ENCODE measurements around the gene POLK. TPM values are rescaled to one million over a fixed set of nuclear protein-coding genes. Genes with fewer than 3 reads are reported as not detected.
"Not testable (repeated sequence)": the region's sequence is repeated elsewhere in the genome, so short reads cannot be mapped to it uniquely, and the experiment has no call there.

Gene POLK
- total RNA-seq, 1 experiment from 2014 or later, result 20.9 TPM

DNA sequence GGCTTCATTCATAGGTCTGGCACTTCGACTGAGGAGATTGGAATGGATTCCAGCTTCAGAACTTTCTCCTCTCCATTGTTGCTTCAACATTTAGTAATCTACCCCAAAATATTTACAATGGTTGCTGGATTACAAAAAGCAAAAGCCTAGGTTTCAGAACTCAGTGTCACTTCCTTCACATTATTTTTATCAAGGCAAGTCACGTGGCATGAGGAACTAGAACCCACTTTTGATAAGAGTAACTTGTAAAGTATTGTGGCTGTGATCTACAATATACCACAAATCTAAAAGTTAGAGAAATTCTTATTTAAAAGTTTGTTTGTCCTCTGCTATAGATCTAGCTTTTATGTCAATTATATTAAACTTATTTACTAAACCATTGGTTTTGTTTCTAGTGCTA, 59.9 kb downstream of the POLK start:
- TF ChIP-seq EZH2 (IDR thresholded peaks at IDR 0.05; ENCODE audit: low read depth), result no peak
- TF ChIP-seq, protein P1, sequence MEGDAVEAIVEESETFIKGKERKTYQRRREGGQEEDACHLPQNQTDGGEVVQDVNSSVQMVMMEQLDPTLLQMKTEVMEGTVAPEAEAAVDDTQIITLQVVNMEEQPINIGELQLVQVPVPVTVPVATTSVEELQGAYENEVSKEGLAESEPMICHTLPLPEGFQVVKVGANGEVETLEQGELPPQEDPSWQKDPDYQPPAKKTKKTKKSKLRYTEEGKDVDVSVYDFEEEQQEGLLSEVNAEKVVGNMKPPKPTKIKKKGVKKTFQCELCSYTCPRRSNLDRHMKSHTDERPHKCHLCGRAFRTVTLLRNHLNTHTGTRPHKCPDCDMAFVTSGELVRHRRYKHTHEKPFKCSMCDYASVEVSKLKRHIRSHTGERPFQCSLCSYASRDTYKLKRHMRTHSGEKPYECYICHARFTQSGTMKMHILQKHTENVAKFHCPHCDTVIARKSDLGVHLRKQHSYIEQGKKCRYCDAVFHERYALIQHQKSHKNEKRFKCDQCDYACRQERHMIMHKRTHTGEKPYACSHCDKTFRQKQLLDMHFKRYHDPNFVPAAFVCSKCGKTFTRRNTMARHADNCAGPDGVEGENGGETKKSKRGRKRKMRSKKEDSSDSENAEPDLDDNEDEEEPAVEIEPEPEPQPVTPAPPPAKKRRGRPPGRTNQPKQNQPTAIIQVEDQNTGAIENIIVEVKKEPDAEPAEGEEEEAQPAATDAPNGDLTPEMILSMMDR (conservative IDR thresholded peaks at IDR 0.05), result no peak
- BruUV-seq (replicated peaks), result no TSS peak
- POLR2A ChIA-PET (ENCODE audit: unreplicated experiment), result no interaction called here

GRCh38 chr5:75574791-75575190, 63.1 kb downstream of the POLK start:
- TF ChIP-seq, protein P1 (conservative IDR thresholded peaks at IDR 0.05), result no peak
- TF ChIP-seq EZH2 (IDR thresholded peaks at IDR 0.05; ENCODE audit: low read depth), result no peak
- ChIA-PET CTCF (no interaction called here), POLR2A (ENCODE audit: unreplicated experiment) (no interaction called here)
- Histone ChIP-seq H3K27ac (no peak overlapping the region), H2AFZ (no peak overlapping the region), H3K36me3 (ENCODE audit: low read depth) (no peaks in the 10 kb centered on the region), H4K20me1 (ENCODE audit: insufficient read depth) (no peaks in the 10 kb centered on the region), H3K4me2 (no peak overlapping the region), H3K9me2 (ENCODE audit: insufficient read depth) (no peaks in the 10 kb centered on the region), H3K79me2 (ENCODE audit: low read depth) (no peaks in the 10 kb centered on the region), H3F3A (ENCODE audit: insufficient read depth, low read depth) (0 out of 2 replicates have a peak, but pooled peaks cover 4% of the 10 kb centered on the region), H3K9me3 (ENCODE audit: insufficient read depth, low read depth) (no peaks in the 10 kb centered on the region), H3K4me1 (replicated peaks; ENCODE audit: insufficient read depth) (no peaks in the 10 kb centered on the region), H3K4me3 (no peak overlapping the region), H3K27me3 (ENCODE audit: insufficient read depth, low read depth) (no peaks in the 10 kb centered on the region)
- intact Hi-C loops (cut with micrococcal nuclease; ENCODE audit: unreplicated experiment), result no loop called here
- DNase-seq, result no peak
- BruUV-seq (replicated peaks), result no TSS peak

More for the DNA sequence above, 59.9 kb downstream of the POLK start:
- Histone ChIP-seq H3K4me3 (no peak overlapping the region), H3K27me3 (ENCODE audit: insufficient read depth, low read depth) (no peaks in the 10 kb centered on the region), H3K9me2 (ENCODE audit: insufficient read depth) (no peaks in the 10 kb centered on the region), H3K4me2 (no peak overlapping the region), H3F3A (ENCODE audit: insufficient read depth, low read depth) (peaks cover 13% of the 10 kb centered on the region; the same call in 1 of the 2 replicates), H3K36me3 (ENCODE audit: low read depth) (peaks cover 4% of the 10 kb centered on the region; the same call in 1 of the 2 replicates), H4K20me1 (ENCODE audit: insufficient read depth) (no peaks in the 10 kb centered on the region), H2AFZ (no peak overlapping the region), H3K27ac (no peak overlapping the region), H3K4me1 (replicated peaks; ENCODE audit: insufficient read depth) (peaks cover 17% of the 10 kb centered on the region), H3K79me2 (ENCODE audit: low read depth) (no peaks in the 10 kb centered on the region), H3K9me3 (ENCODE audit: insufficient read depth, low read depth) (no peaks in the 10 kb centered on the region)
- no peak for DNase-seq
- CTCF ChIA-PET, result no interaction called here
- intact Hi-C loops (cut with micrococcal nuclease; ENCODE audit: unreplicated experiment), result no loop called here

- H3K27ac ChIP-seq; H3K9me3 ChIP-seq (ENCODE audit: insufficient read depth, low read depth); POLR2A ChIA-PET (ENCODE audit: unreplicated experiment); DNase-seq; H3K9me2 ChIP-seq (ENCODE audit: insufficient read depth); intact Hi-C loops (cut with micrococcal nuclease; ENCODE audit: unreplicated experiment); H2AFZ ChIP-seq; H3K27me3 ChIP-seq (ENCODE audit: insufficient read depth, low read depth); CTCF ChIA-PET; H3F3A ChIP-seq (ENCODE audit: insufficient read depth, low read depth); H3K4me1 ChIP-seq (replicated peaks; ENCODE audit: insufficient read depth); H4K20me1 ChIP-seq (ENCODE audit: insufficient read depth); H3K36me3 ChIP-seq (ENCODE audit: low read depth); H3K4me2 ChIP-seq; H3K4me3 ChIP-seq; H3K79me2 ChIP-seq (ENCODE audit: low read depth); BruUV-seq (replicated peaks): not testable (repeated sequence)
These were observed 66.6 kb downstream of the POLK start for GRCh38 chr5:75578280-75578679.

DNA sequence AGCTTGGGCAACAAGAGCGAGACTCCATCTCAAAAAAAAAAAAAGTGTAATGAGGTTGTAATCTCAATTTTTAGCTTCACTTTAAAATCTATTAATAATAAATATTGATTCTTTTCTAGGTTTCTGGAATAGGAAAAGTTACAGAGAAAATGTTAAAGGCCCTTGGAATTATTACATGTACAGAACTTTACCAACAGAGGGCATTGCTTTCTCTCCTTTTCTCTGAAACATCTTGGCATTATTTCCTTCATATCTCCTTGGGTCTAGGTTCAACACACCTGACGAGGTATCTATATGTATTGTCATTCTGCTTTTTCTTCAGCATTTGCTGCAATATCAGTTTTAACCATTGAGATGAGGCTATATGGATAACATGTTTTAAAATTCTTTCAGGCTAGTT, 73.0 kb downstream of the POLK start:
- intact Hi-C loops (cut with micrococcal nuclease; ENCODE audit: unreplicated experiment), result loop anchor here (5.0 kb wide), 1 partner anchor 98 kb away; no protein-coding TSS in a partner anchor
- DNase-seq, result no peak
- Histone ChIP-seq H3K27me3 (ENCODE audit: insufficient read depth, low read depth) (no peaks in the 10 kb centered on the region), H3K4me2 (no peak overlapping the region), H3K9me3 (ENCODE audit: insufficient read depth, low read depth) (no peaks in the 10 kb centered on the region), H3K4me1 (replicated peaks; ENCODE audit: insufficient read depth) (no peaks in the 10 kb centered on the region), H2AFZ (no peak overlapping the region), H3K79me2 (ENCODE audit: low read depth) (no peaks in the 10 kb centered on the region), H3K36me3 (ENCODE audit: low read depth) (no peaks in the 10 kb centered on the region), H4K20me1 (ENCODE audit: insufficient read depth) (no peaks in the 10 kb centered on the region), H3K27ac (no peak overlapping the region), H3K9me2 (ENCODE audit: insufficient read depth) (no peaks in the 10 kb centered on the region), H3F3A (ENCODE audit: insufficient read depth, low read depth) (no peaks in the 10 kb centered on the region), H3K4me3 (no peak overlapping the region)
- no TSS peak for BruUV-seq (replicated peaks)
- ChIA-PET CTCF (no interaction called here), POLR2A (ENCODE audit: unreplicated experiment) (interaction anchor here (0.7 kb wide), 1 partner anchor 9 kb away, joined by 10 read pairs; no protein-coding TSS in a partner anchor)
- TF ChIP-seq EZH2 (IDR thresholded peaks at IDR 0.05; ENCODE audit: low read depth), result no peak
- TF ChIP-seq, protein P1 (conservative IDR thresholded peaks at IDR 0.05), result peak; percentile 60
